ENCODE data around the gene IL27RA. TPM values are rescaled to one million over a fixed set of nuclear protein-coding genes. Genes with fewer than 3 reads are reported as not detected.

IL27RA gene
- total and polyA plus RNA-seq, 2 donors, result 2.0 to 4.8 TPM

DNA sequence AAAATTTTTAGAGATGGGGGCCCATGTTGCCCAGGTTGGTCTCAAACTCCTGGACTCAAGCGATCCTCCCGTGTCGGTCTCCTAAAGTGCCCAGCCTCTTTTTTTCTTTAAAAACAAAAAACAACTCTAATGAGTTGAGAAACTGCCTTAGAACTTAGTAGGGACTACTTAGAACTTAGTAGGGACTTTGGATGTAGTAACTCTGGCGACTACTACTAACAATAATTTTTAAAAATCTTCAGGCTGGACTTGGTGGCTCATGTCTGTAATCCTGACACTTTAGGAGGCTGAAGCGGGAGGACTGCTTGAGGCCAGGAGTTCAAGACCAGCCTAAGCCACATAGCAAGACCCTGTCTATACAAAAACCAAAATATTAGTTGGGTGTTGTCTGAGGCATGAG is 54.5 kb downstream of the IL27RA start:
- Histone ChIP-seq H3K36me3 (ENCODE audit: insufficient read depth) (no peaks in the 10 kb centered on the region), H3K4me1 (ENCODE audit: insufficient read depth) (no peaks in the 10 kb centered on the region), H3K4me3 (ENCODE audit: low read depth, low read length) (no peak overlapping the region), H3K27ac (ENCODE audit: low read depth) (no peak overlapping the region)
- no peak for DNase-seq (ENCODE audit: extremely low spot score)
- WGBS, result 89% methylated on average over 5 of the region's 5 CpGs

GRCh38 chr19:14088634-14089411 is 57.3 kb downstream of the IL27RA start:
- no peaks in the 10 kb centered on the region for H3K4me1 ChIP-seq (ENCODE audit: insufficient read depth)
- no peaks in the 10 kb centered on the region for H3K36me3 ChIP-seq (ENCODE audit: insufficient read depth)
- H3K27ac ChIP-seq (ENCODE audit: low read depth), result no peak overlapping the region
- DNase-seq (ENCODE audit: extremely low spot score), result no peak
- no peak overlapping the region for H3K4me3 ChIP-seq (ENCODE audit: low read depth, low read length)
- WGBS, result 88% methylated on average over 30 of the region's 30 CpGs

- Histone ChIP-seq H3K27ac (ENCODE audit: low read depth) (peak overlapping the region; percentile 12), H3K4me1 (ENCODE audit: insufficient read depth) (no peaks in the 10 kb centered on the region), H3K4me3 (ENCODE audit: low read depth, low read length) (peak overlapping the region; percentile 94), H3K36me3 (ENCODE audit: insufficient read depth) (no peaks in the 10 kb centered on the region)
- 12% methylated on average over 16 of the region's 16 CpGs for WGBS
- DNase-seq (ENCODE audit: extremely low spot score), result no peak
Measured at GRCh38 chr19:14089412-14089661, 57.8 kb downstream of the IL27RA start.

DNA sequence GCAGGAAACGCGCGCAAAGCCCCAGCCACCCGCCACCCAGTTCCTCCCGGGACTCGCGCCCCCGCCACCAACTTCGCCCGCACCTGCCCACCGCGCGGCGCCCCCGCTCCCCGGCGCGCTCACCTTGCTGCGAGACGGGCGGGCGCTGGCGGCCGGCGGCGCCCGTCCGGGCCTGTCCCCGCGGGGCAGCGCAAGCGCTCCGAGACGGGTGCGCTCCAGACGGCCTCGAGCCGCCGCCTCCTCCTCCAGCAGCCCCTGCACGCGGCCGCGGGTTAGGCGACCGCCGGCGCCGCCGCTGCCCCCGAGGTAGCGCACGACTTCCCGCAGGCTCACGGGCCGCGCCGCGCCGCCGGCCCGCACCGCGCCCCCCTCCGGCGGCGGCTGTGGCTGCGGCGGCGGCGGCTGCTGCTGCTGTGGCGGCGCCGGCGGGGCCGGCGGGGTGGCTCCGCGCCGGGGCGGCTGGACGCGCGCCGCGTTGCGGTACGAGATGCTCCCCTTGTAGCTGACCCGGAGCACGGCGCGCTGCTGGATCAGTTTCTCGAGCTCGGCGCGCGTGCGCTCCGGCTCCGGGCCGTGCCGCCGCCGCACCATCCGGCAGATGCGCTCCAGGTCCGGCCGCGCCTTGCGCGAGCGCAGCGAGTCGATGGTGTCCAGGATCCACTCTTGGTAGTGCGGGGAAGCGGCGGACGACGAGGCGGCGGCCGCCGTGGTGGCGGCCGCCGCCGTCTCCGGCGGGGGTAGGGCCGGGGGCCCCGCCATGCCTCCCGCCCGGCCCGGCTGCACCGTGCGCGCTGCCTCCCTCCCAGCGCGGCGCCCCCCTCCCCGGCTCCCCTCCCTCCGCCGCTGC is 58.3 kb downstream of the IL27RA start:
- Histone ChIP-seq H3K4me1 (ENCODE audit: insufficient read depth) (no peaks in the 10 kb centered on the region), H3K36me3 (ENCODE audit: insufficient read depth) (no peaks in the 10 kb centered on the region), H3K4me3 (ENCODE audit: low read depth, low read length) (peak overlapping the region; percentile 94), H3K27ac (ENCODE audit: low read depth) (peak overlapping the region; percentile 41)
- under 1% methylated on average over 141 of the region's 142 CpGs for WGBS
- no peak for DNase-seq (ENCODE audit: extremely low spot score)

GRCh38 chr19:14090509-14091080 is 59.0 kb downstream of the IL27RA start, which contains the start of gene SAMD1:
SAMD1 (minus strand) TSS chr19:14090751.
- WGBS, result 1% methylated on average over 54 of the region's 65 CpGs

GRCh38 chr19:14091081-14091812 is 59.7 kb downstream of the IL27RA start:
- Histone ChIP-seq H3K4me3 (ENCODE audit: low read depth, low read length) (peak overlapping the region; percentile 94), H3K4me1 (ENCODE audit: insufficient read depth) (no peaks in the 10 kb centered on the region), H3K36me3 (ENCODE audit: insufficient read depth) (no peaks in the 10 kb centered on the region), H3K27ac (ENCODE audit: low read depth) (peak overlapping the region; percentile 84)
- under 1% methylated on average over 66 of the region's 72 CpGs for WGBS
- no peak for DNase-seq (ENCODE audit: extremely low spot score)

More at GRCh38 chr19:14090509-14091080, 59.0 kb downstream of the IL27RA start, which contains the start of gene SAMD1:
- H3K36me3 ChIP-seq (ENCODE audit: insufficient read depth), result no peaks in the 10 kb centered on the region
- peak within 1 kb of the TSS; percentile 94 for H3K4me3 ChIP-seq (ENCODE audit: low read depth, low read length)
- DNase-seq (ENCODE audit: extremely low spot score), result peak; percentile 72
- H3K4me1 ChIP-seq (ENCODE audit: insufficient read depth), result no peaks in the 10 kb centered on the region
- H3K27ac ChIP-seq (ENCODE audit: low read depth), result peak within 1 kb of the TSS; percentile 84

DNA sequence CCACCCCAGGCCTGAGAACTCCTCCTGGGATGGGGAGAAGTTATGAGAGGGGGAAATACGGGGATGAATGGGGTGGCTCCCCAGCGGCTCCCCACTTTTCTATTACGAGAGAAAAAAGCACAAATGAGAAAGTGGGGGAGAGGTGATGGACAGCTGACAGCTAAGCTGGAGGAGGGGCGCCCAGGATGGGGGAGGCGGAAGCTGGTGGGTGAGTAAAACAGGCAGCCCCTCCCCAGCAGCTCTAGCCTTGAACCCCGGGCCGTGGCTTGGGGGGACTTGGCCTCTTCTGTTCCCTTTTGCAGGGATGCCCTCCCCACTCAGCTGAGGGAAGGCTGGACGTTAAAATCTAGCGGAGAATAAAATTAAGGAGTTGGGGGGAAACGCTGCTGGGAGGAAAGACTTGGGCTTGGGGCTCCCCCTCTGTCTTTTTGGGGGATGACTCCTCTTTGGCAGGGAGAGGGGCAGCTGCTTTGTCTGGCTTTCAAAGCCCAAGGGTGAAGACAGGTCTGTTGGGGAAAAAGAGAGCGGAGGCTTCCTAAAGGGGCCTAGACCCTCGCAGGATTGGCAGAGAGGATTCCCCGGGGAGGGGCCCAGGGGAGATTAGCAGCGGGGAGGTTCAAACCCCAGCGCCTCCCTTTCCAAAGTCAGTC is 60.4 kb downstream of the IL27RA start:
- no peak for DNase-seq (ENCODE audit: extremely low spot score)
- no peaks in the 10 kb centered on the region for H3K4me1 ChIP-seq (ENCODE audit: insufficient read depth)
- 11% methylated on average over 15 of the region's 15 CpGs for WGBS
- H3K27ac ChIP-seq (ENCODE audit: low read depth), result no peak overlapping the region
- no peak overlapping the region for H3K4me3 ChIP-seq (ENCODE audit: low read depth, low read length)
- H3K36me3 ChIP-seq (ENCODE audit: insufficient read depth), result no peaks in the 10 kb centered on the region

DNA sequence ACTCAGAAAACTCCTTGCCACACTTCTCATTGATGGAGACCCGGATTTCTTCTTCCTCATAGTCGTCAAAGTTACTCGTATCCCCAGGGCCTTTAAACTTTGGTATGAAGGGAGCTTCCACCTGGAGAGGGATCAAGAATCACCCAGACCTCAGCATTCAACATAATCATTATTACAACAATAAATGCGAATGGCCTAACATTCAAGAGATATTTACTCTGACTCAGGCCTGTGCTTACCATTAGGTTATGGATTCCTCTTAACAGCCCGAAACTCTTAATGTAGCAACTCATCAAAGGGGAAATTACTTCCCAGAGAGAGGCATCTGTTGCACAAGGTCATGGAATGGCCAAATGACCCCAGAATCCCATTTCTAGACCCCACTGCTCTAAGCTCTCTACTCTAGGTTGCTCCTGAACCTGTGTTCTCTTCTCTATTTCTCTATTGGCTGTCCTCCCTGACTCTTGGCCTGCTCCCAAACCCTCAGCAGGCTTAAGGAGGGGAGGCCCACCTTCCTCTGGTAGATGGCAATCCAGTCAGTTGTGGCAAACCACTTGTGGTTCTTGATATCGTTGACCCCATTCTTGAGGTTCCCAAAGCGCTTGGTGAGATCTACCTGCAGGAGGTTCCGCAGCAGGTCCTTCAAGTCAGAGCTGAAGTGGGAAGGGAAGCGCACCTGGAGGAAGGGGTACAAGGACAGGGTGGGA is 61.7 kb downstream of the IL27RA start:
- Histone ChIP-seq H3K27ac (ENCODE audit: low read depth) (no peak overlapping the region), H3K36me3 (ENCODE audit: insufficient read depth) (no peaks in the 10 kb centered on the region), H3K4me3 (ENCODE audit: low read depth, low read length) (no peak overlapping the region), H3K4me1 (ENCODE audit: insufficient read depth) (no peaks in the 10 kb centered on the region)
- DNase-seq (ENCODE audit: extremely low spot score), result no peak
- 98% methylated on average over 9 of the region's 9 CpGs for WGBS

DNA sequence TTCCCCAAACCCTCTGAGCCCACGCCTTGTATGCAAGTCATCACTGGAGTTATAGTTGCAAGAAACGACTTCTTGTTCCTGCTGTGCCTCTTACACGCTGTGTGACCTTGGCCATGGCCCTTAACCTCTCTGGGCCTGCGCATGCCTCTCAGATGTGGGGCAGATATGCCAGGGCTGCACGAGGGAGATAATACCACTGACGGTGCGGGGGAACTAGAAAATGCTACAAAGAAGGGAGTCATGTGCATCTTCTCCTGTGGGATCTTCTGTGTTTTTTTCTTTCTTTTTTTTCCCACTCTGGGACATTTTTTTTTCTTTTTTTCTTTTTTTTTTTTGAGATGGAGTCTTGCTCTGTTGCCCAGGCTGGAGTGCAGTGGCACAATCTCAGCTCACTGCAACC is 63.3 kb downstream of the IL27RA start:
- 87% methylated on average over 7 of the region's 7 CpGs for WGBS

GRCh38 chr19:14096272-14096992 is 64.9 kb downstream of the IL27RA start:
- H3K4me1 ChIP-seq (ENCODE audit: insufficient read depth), result no peaks in the 10 kb centered on the region
- DNase-seq (ENCODE audit: extremely low spot score), result no peak
- no peak overlapping the region for H3K4me3 ChIP-seq (ENCODE audit: low read depth, low read length)
- H3K27ac ChIP-seq (ENCODE audit: low read depth), result no peak overlapping the region
- H3K36me3 ChIP-seq (ENCODE audit: insufficient read depth), result no peaks in the 10 kb centered on the region
- 95% methylated on average over 11 of the region's 11 CpGs for WGBS

More for the DNA sequence above, 63.3 kb downstream of the IL27RA start:
- Histone ChIP-seq H3K4me1 (ENCODE audit: insufficient read depth) (no peaks in the 10 kb centered on the region), H3K4me3 (ENCODE audit: low read depth, low read length) (no peak overlapping the region), H3K27ac (ENCODE audit: low read depth) (no peak overlapping the region), H3K36me3 (ENCODE audit: insufficient read depth) (no peaks in the 10 kb centered on the region)
- no peak for DNase-seq (ENCODE audit: extremely low spot score)

DNA sequence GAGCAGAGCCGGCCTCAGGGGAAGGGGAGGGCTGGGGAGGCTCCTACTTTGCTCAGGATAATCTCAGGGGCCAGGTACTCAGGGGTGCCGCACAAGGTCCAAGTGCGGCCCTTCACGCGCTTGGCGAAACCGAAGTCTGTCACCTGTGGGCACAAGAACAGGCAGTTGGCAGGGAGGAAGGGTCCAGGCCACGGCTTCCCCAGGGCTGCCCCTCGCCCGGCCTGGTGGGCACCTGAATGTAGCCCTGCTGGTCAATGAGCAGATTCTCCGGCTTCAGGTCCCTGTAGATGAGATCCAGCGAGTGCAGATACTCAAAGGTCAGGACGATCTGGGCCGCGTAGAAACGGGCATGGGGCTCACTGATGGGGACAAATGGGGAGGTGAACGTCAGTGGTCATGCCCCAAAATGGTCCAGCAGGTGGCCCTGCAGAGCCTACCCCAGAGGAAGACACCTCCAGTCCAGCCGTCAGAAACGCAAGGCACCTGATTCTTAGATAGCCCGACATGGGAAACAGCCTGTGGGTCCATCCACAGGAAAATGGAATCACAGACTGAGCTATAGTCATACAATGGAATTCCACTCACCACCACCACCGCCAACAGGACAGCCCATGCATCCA is 66.1 kb downstream of the IL27RA start:
- H3K4me1 ChIP-seq (ENCODE audit: insufficient read depth), result no peaks in the 10 kb centered on the region
- no peak overlapping the region for H3K27ac ChIP-seq (ENCODE audit: low read depth)
- DNase-seq (ENCODE audit: extremely low spot score), result no peak
- H3K36me3 ChIP-seq (ENCODE audit: insufficient read depth), result no peaks in the 10 kb centered on the region
- whole genome bisulfite sequencing, result 78% methylated on average over 21 of the region's 21 CpGs
- no peak overlapping the region for H3K4me3 ChIP-seq (ENCODE audit: low read depth, low read length)

Measured in urinary bladder (tissue), 4 donors.